IPS-18c (cell line): ENCODE measurements around the gene ID1.

Experiments
- H3K4me3 ChIP-seq: 2 replicates; pipeline ENCODE4 v1.7.0; 2013; ENCODE audit warnings: low read depth, mild to moderate bottlenecking, low read length, moderate library complexity; ENCODE audit not compliant: insufficient read depth
- H3K9me3 ChIP-seq: one replicate; pipeline ENCODE4 v1.6.1; 2013; ENCODE audit warnings: mild to moderate bottlenecking, low read length, moderate library complexity; ENCODE audit not compliant: control insufficient read depth, insufficient read depth

Gene ID1

DNA sequence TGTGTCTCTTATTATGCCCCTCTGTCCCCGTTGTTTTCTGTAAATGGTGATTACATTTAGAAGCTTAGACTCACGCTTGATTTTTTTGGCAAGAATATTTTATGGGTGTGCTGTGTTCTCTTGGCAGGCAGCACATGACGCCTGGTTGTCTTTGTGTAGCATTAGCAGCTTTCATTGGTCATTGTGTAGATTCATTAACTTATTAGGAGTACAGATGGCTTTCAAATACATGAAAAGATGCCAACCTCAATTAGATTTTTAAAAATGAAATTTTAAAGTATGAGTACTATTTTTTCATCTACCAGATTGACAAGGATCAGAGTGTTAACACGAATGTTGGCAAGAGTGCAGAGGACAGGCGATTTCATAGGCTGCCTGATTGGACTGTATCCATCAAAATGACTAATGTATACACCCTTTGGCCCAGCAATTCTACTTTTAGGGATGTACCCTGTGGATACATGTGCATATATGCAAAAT, 47.9 kb downstream of the ID1 start:
- Histone ChIP-seq H3K4me3 (no peak overlapping the region), H3K9me3 (no peaks in the 10 kb centered on the region)

DNA sequence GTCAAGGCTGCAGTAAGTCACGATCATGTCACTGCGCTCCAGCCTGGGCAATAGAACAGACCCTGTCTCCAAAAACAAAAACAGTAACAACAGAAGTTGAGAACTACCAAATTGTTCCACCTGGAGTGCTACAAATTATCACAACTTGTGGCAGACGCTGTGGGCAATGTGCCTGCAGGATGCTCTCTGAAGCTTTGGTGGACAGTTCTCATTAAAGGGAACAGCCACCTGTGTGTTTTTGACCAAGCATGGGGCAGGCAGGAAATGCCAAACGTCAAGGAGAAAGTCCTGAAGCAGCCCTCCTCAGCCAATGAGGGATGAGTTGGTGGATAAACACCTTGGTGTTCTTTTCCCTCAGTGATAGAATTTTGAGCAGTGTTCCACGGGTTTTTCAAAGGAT, 48.5 kb downstream of the ID1 start:
- Histone ChIP-seq H3K9me3 (no peaks in the 10 kb centered on the region), H3K4me3 (no peak overlapping the region)

DNA sequence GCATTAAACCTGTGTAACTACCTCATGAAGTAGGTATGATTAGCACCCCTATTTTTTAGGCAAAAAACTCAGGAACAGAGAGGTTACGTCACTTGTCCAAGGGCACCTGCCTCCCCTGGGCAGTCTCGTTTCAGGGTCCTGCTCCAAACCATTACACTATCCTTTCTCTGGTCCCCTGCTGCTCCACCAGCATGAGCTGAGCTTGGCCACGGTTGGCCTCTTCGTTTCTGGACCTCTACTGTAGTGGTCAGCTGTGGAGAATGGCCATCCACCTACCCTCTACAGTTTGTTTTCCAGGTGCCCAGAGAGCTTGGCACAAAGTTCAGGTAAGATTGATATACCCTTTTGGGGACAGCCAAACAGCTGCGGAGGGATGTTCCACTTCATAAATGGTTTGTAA, 49.4 kb downstream of the ID1 start:
- no peak overlapping the region for H3K4me3 ChIP-seq
- no peaks in the 10 kb centered on the region for H3K9me3 ChIP-seq
